ENCODE measurements around the gene PSMA4. TPM values are rescaled to one million over a fixed set of nuclear protein-coding genes. Genes with fewer than 3 reads are reported as not detected.
"Not testable (repeated sequence)": the region's sequence is repeated elsewhere in the genome, so short reads cannot be mapped to it uniquely, and the experiment has no call there.

PSMA4 gene
- total and polyA plus RNA-seq, 4 donors, result 92.7 to 244 (median 161) TPM

DNA sequence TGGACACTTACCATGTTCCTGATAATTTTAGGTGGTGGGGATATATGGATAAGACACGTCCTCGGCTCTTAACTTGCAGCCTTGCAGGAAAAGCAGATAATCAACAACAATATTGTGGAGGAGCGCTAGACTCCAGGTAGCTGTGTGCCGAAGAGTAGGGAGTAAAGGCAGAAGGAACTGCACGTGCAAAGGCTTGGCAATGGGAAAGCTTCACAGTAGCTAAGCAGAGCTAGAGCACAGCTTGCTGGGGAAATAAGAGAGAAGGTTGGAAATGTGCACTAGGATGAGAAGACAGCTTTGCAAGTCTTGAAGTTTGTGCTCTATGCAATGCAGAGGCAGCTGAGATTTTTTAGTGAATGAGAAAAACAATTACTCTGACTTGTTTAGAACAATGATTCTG, 12.4 kb downstream of the PSMA4 start:
- Histone ChIP-seq H3K9ac (ENCODE audit: insufficient read depth in 1 of 2, low read length in 2 of 2) (no peak overlapping the region), H3K4me1 (ENCODE audit: control insufficient read depth in 5 of 5, insufficient read depth in 5 of 5, low read length in 5 of 5) (no peaks in the 10 kb centered on the region), H3K27ac (ENCODE audit: low read depth in 1 of 2, low read length in 1 of 2) (no peak overlapping the region), H3K9me3 (ENCODE audit: control insufficient read depth in 4 of 4, insufficient read depth in 3 of 4, low read length in 3 of 4) (no peaks in the 10 kb centered on the region), H3K4me3 (no peak overlapping the region), H3K36me3 (ENCODE audit: control insufficient read depth in 4 of 4, insufficient read depth in 4 of 4, low read length in 4 of 4) (peaks cover 13 to 33% (median 21%) of the 10 kb centered on the region in 4 donors), H3K27me3 (ENCODE audit: control insufficient read depth in 3 of 3, insufficient read depth in 3 of 3, low read length in 2 of 3) (no peaks in the 10 kb centered on the region)
- TF ChIP-seq, protein P1, sequence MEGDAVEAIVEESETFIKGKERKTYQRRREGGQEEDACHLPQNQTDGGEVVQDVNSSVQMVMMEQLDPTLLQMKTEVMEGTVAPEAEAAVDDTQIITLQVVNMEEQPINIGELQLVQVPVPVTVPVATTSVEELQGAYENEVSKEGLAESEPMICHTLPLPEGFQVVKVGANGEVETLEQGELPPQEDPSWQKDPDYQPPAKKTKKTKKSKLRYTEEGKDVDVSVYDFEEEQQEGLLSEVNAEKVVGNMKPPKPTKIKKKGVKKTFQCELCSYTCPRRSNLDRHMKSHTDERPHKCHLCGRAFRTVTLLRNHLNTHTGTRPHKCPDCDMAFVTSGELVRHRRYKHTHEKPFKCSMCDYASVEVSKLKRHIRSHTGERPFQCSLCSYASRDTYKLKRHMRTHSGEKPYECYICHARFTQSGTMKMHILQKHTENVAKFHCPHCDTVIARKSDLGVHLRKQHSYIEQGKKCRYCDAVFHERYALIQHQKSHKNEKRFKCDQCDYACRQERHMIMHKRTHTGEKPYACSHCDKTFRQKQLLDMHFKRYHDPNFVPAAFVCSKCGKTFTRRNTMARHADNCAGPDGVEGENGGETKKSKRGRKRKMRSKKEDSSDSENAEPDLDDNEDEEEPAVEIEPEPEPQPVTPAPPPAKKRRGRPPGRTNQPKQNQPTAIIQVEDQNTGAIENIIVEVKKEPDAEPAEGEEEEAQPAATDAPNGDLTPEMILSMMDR (IDR thresholded peaks at IDR 0.05; ENCODE audit: control extremely low read depth, extremely low read depth), result no peak
- DNase-seq (no peak), ATAC-seq (ENCODE audit: insufficient read depth, low FRiP score) (no peak)
- WGBS, 2 donors, result 77 to 83% methylated on average over 5 of the region's 5 CpGs

DNA sequence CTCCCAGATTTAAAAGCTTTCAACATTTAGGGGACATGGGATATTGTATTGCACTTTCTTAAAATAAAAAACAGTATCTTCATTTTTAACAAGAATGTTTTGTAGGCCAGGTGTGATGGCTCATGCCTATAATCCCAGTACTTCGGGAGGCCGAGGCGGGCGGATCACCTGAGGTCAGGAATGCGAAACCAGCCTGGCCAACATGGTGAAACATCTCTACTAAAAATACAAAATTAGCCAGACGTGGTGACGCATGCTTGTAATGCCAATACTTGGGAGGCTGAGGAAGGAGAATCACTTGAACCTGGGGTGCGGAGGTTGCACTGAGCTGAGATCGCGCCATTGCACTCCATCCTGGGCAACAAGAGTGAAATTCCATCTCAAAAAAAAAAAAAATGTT, 20.0 kb downstream of the PSMA4 start:
- not testable (repeated sequence) for ATAC-seq (ENCODE audit: insufficient read depth, low FRiP score); H3K4me3 ChIP-seq; H3K9ac ChIP-seq (ENCODE audit: insufficient read depth in 1 of 2, low read length in 2 of 2); DNase-seq; H3K9me3 ChIP-seq (ENCODE audit: control insufficient read depth in 4 of 4, insufficient read depth in 3 of 4, low read length in 3 of 4); H3K27ac ChIP-seq (ENCODE audit: low read depth in 1 of 2, low read length in 1 of 2); H3K4me1 ChIP-seq (ENCODE audit: control insufficient read depth in 5 of 5, insufficient read depth in 5 of 5, low read length in 5 of 5); H3K36me3 ChIP-seq (ENCODE audit: control insufficient read depth in 4 of 4, insufficient read depth in 4 of 4, low read length in 4 of 4)
- H3K27me3 ChIP-seq (ENCODE audit: control insufficient read depth in 3 of 3, insufficient read depth in 3 of 3, low read length in 2 of 3), result peaks cover 0 to 24% (median 8%) of the 10 kb centered on the region in 3 donors
- 94 to 97% methylated on average over 10 of the region's 10 CpGs for WGBS, 2 donors

GRCh38 chr15:78561490-78561889, 21.2 kb downstream of the PSMA4 start:
- WGBS, 2 donors, result 86 to 95% methylated on average over 5 of the region's 5 CpGs

GRCh38 chr15:78563092-78563491, 22.8 kb downstream of the PSMA4 start:
- Histone ChIP-seq H3K9me3 (ENCODE audit: control insufficient read depth in 4 of 4, insufficient read depth in 3 of 4, low read length in 3 of 4) (peaks cover 0 to 2% (median 0%) of the 10 kb centered on the region in 4 donors), H3K27me3 (ENCODE audit: control insufficient read depth in 3 of 3, insufficient read depth in 3 of 3, low read length in 2 of 3) (peaks cover 0 to 37% (median 29%) of the 10 kb centered on the region in 3 donors), H3K4me1 (ENCODE audit: control insufficient read depth in 5 of 5, insufficient read depth in 5 of 5, low read length in 5 of 5) (peaks cover 0 to 14% (median 9%) of the 10 kb centered on the region in 5 donors), H3K4me3 (no peak overlapping the region), H3K9ac (ENCODE audit: insufficient read depth in 1 of 2, low read length in 2 of 2) (no peak overlapping the region), H3K27ac (ENCODE audit: low read depth in 1 of 2, low read length in 1 of 2) (no peak overlapping the region), H3K36me3 (ENCODE audit: control insufficient read depth in 4 of 4, insufficient read depth in 4 of 4, low read length in 4 of 4) (no peaks in the 10 kb centered on the region)
- TF ChIP-seq, protein P1 (IDR thresholded peaks at IDR 0.05; ENCODE audit: control extremely low read depth, extremely low read depth), result no peak
- DNase-seq, result no peak
- WGBS, 2 donors, result 93 to 98% methylated on average over 2 of the region's 2 CpGs
- no peak for ATAC-seq (ENCODE audit: insufficient read depth, low FRiP score)

More at GRCh38 chr15:78561490-78561889, 21.2 kb downstream of the PSMA4 start:
- Histone ChIP-seq H3K9ac (ENCODE audit: insufficient read depth in 1 of 2, low read length in 2 of 2) (no peak overlapping the region), H3K27me3 (ENCODE audit: control insufficient read depth in 3 of 3, insufficient read depth in 3 of 3, low read length in 2 of 3) (peaks cover 0 to 31% (median 16%) of the 10 kb centered on the region in 3 donors), H3K36me3 (ENCODE audit: control insufficient read depth in 4 of 4, insufficient read depth in 4 of 4, low read length in 4 of 4) (no peaks in the 10 kb centered on the region), H3K27ac (ENCODE audit: low read depth in 1 of 2, low read length in 1 of 2) (no peak overlapping the region), H3K4me1 (ENCODE audit: control insufficient read depth in 5 of 5, insufficient read depth in 5 of 5, low read length in 5 of 5) (peaks cover 0 to 14% (median 8%) of the 10 kb centered on the region in 5 donors), H3K9me3 (ENCODE audit: control insufficient read depth in 4 of 4, insufficient read depth in 3 of 4, low read length in 3 of 4) (peaks cover 0 to 2% (median 0%) of the 10 kb centered on the region in 4 donors), H3K4me3 (no peak overlapping the region)
- DNase-seq, result no peak
- TF ChIP-seq, protein P1 (IDR thresholded peaks at IDR 0.05; ENCODE audit: control extremely low read depth, extremely low read depth), result no peak
- no peak for ATAC-seq (ENCODE audit: insufficient read depth, low FRiP score)
